GM21717 (cell line): ENCODE data around the gene MRPS9.

ENCODE experiments used
- ATAC-seq: cut with Tn5 transposase; IDR thresholded peaks from one replicate; pipeline ENCODE4 v1.9.1; 2021; ENCODE audit warnings: mild to moderate bottlenecking, moderate library complexity; ENCODE audit not compliant: unreplicated experiment

MRPS9 gene

GRCh38 chr2:105037572-105038382 is at the start of gene MRPS9:
MRPS9 (plus strand) TSS chr2:105038069; CDS start chr2:105038093, 24 bp downstream.
- peak; percentile 99 for ATAC-seq

DNA sequence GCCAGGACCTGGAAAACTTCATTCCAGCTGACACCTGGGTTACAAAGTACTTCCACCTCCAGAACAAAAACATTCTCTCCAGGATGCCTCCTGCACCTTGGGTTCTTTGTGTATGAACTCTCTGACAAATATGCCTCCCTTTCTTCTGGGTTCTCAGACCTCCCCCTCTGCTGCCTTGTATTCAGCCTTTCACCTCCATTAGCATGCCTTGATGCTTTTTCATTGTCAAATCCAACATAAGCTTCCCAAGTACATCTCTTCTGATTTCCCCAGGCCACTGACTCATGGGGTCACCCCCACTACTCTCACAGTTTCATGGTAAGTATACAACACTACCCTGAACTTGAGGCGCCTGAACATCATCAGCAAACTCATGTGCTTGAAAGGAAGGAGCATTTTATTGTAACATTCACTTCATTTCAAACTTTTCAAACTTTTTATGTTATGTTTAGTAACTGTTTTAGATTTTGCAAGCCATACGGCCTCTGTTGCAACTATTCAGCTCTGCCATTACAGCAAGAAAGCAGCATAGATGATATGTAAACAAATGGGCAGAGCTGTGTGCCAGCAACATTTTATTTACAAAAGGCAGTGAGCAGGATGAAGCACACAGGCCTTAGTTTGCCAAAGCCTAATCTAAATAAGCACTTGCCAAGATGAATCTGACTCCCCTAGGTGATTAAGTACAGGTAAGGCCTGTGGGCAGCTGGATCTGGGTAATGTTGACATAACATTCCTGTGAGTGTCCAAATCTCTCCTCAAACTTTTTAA is 32.5 kb upstream of the MRPS9 start:
- no peak for ATAC-seq

- ATAC-seq: no peak
Observed at GRCh38 chr2:105007367-105007766, 30.5 kb upstream of the MRPS9 start.

- no peak for ATAC-seq
Observed at GRCh38 chr2:105032476-105032875, 5.4 kb upstream of the MRPS9 start.

DNA sequence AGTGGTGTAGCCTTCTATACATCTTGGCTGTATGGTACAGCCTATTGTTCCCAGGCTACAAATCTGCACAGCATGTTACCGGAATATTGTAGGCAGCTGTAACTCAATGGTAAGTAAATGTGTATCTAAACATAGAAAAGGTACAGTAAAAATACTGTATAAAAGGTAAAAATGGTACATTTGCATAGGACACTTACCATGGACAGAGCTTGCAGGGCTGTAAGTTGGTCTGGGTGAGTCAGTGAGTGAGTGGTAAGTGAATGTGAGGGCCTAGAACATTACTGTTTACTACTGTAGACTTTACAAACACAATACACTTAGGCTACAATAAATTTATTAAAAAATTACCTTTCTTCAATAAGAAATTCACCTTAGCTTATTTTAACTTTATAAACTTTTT is 3.7 kb upstream of the MRPS9 start:
- ATAC-seq: no peak

DNA sequence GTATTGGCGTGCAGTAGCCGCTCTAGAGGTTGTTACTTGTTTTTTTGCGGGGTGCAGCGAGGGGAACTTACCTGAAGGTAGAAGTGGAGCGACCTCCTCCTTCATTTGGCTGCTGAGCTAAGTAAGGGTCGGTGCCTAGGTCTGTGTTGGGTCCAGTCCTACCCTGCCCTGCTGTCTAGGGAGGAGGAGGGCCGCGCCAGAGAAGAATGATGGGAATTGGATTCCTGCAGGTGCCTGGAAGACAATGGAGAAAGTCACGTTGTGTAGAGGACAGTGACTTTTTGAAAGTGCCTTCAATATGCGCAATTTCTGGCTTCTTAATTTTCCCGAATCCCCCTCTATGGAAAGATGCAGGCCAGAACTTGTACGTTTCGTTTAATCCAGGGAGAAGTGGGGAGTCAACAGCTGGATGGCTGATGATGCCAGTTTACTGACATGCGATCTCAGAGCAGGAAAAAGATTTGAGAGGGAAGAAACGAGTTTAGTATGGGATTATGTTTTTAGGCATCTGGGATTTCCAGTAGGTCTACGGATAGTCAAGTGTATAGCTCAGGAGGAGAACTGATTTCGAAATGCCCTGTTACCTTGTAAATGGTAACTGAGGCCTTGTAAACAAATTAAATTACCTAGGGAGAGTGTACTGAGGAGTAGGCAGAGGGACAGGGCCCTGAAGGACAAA is 653 bp downstream of the MRPS9 start:
- ATAC-seq: peak; percentile 16

- no peak for ATAC-seq
Observed at GRCh38 chr2:105039559-105039958, 1.7 kb downstream of the MRPS9 start.

- no peak for ATAC-seq
Observed at GRCh38 chr2:105042189-105042588, 4.3 kb downstream of the MRPS9 start.

DNA sequence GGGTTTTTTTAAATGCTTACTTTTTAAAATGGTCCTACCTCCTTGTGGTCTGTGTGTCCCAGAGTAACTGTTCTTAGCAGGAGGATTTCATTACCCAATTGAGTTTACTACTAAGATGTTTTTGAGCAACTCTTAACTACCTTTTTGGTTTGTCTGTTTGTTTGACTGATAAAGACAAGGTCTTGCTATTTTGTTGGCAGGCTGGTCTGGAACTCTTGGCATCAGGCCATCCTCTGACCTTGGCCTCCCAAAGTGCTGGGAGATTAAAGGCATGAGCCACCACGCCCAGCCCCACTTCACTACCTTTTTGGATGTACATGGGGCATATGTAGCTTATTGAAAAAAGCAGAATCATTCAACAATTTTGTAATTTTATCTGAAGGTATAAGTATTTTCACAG is 14.9 kb downstream of the MRPS9 start:
- no peak for ATAC-seq

GRCh38 chr2:105055613-105056012 is 17.7 kb downstream of the MRPS9 start:
- no peak for ATAC-seq

GRCh38 chr2:105056245-105056644 is 18.4 kb downstream of the MRPS9 start:
- ATAC-seq: no peak

DNA sequence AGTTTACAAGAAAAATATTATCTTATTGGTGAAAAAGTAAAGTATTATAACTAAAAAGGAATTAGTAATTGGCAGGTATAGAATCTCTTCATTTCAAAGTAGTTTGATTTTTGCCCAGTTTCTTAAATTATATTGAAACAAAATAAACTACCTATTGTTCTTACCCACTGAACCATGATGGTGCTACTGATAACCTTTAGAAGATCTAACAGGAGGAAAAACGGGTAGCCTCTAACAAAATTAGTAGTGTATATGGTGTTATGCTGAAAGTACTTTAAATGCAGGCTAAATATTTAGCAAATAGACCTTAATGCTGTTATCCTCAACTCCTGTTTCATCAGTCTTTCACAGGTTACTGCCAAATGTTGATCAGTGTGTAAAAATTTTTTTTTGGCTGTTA is 19.1 kb downstream of the MRPS9 start:
- ATAC-seq: no peak

- no peak for ATAC-seq
Observed at GRCh38 chr2:105061560-105061959, 23.7 kb downstream of the MRPS9 start.

DNA sequence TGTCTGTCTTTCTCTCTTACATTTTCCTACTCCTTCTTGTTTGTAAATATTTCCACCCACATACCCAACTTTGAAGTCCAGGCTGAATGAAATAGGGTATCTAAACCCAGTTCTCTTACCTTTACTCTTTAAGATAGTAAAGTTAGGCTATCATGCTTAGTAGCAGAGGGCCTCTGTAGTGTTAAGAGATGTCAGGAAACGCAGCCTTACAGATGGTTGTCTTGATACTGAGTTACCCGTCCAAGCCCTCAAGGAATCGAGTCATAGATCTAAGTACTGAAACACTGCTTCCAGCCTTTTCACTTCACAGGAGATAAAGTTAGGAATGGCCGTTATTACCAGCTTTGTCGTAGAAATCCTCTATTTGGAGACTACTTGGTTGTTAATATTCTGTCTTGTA is 24.3 kb downstream of the MRPS9 start:
- no peak for ATAC-seq

DNA sequence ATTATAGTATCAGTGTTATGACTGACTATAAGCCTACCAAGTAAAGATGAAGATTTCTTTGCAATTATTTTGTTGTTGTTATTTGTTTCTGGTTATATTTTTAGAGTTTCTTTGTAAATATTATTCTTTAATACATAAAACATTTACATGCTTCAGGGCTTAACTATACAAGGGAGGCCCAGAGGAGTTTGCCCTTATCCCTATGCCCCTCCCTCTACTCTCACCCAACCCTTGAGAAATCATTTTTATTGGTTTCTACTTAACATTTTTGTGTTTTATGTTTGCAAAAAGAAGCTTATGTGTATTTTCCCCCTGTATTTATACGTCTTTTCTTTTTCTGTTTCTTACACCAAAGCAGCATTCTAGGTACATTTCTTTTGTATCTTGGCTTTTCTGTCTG is 30.5 kb downstream of the MRPS9 start:
- no peak for ATAC-seq

- no peak for ATAC-seq
Observed at GRCh38 chr2:105068875-105069274, 31.0 kb downstream of the MRPS9 start.

GRCh38 chr2:105070010-105070865 is 32.4 kb downstream of the MRPS9 start:
- no peak for ATAC-seq

DNA sequence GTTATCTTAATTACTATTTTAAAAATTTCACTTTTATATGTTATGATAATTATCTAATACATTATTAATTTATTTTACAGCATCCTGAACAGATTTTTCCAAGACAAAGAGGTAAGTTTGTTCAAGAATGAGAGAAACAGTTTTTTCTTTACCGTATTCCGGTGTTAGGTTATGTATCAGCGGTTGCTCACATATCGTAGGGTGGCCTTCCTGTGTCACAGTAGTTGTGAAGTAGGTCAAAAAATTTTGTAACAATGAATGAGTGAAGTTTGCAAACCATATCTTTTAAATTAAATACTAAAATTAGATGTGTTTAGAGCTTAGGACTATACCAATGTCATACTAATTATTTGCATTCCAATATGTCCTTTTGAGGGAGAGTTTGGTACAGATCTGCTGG is 33.5 kb downstream of the MRPS9 start:
- ATAC-seq: no peak

GRCh38 chr2:105072039-105072438 is 34.2 kb downstream of the MRPS9 start:
- peak; percentile 89 for ATAC-seq

DNA sequence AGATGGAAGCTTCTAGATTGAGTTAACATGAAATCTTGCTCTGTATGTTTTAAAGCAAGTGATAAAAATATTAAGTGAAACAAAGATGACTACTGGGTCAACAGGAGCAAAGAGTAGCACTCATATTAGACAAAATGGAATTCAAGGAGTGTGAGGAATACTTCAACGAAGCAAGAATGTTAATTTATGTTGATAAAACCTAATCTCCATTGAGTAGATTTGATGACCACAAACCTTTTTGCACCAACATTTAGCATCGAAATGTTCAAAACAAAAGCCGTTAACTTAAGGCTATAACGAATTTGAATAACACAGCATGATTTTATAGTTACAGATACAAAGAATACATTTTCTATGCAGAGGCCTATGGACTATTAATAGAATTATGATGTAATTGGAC is 35.7 kb downstream of the MRPS9 start:
- ATAC-seq: no peak

DNA sequence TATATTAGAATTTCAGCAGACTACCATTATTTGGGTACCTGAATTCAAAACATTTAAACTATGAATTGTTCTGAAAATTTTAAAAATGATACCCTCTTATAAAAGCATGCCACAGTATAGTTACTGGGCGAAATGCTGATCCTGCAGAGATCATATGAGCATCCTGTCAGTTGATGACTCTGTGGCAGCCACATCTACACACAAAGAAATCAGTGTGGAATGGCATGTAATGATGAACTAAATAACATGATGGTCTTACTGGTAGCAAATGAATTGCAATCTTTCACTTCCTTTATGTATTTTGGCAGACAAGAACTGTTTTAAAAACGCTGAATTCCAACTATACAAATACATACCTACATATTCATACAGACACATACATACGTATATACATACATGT is 38.3 kb downstream of the MRPS9 start:
- no peak for ATAC-seq
